HG02981 (cell line): ENCODE results near the gene KRT4.
"Not testable (repeated sequence)": the region's sequence is repeated elsewhere in the genome, so short reads cannot be mapped to it uniquely, and the experiment has no call there.

Experiments used
- ATAC-seq: cut with Tn5 transposase; IDR thresholded peaks from one replicate; pipeline ENCODE4 v1.9.1; 2021; ENCODE audit warnings: mild to moderate bottlenecking, moderate library complexity; ENCODE audit not compliant: unreplicated experiment

The KRT4 gene

GRCh38 chr12:52813885-52814709, at the start of gene KRT4:
Gene KRT4, minus strand, starts transcription at chr12:52814116. Its CDS starts 58 bp downstream, at chr12:52814058.
- ATAC-seq = no peak

DNA sequence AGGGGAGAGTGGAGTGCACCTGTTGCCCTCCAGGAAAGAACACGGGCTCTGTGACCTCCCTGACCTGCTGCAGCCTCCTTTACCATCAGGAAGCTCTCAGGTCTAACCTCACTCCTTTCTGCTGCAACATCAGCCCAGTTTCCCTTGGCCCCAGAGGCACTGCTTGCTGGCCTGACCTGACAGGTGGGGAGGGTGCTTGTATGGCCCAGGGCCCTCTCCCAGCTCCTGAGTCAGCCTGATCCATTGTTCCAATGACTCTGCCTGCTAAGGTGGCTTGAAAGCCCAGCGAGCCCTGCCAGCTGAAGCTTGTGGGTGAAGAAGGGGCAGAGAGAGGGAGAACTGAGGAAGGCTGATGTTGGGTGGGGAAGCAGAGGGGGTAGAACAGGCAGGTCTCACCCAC, 48.1 kb upstream of the KRT4 start:
- no peak for ATAC-seq

GRCh38 chr12:52861511-52861910, 47.6 kb upstream of the KRT4 start:
- no peak for ATAC-seq

- no peak for ATAC-seq
Observed at GRCh38 chr12:52860102-52860823, 46.3 kb upstream of the KRT4 start.

- no peak for ATAC-seq
Observed at GRCh38 chr12:52857500-52857899, 43.6 kb upstream of the KRT4 start.

DNA sequence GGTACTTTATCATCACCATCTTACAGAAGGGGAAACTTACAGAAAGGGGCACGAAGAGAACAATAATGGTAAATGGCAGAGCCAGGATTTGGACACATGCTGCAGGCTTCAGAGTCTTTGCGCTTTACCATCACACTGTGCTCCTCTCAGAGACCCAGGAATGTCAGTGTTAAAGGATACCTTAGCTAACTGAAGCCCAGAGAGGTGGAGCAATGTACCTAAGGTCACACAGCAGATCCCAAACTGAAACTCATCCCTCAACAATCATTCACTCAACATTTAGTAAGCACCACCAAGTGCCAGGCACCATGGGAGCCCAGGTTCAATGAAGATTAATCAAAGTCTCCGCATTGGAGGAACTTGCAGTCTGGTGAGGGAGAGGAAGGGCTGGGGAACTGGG, 42.9 kb upstream of the KRT4 start:
- no peak for ATAC-seq

GRCh38 chr12:52856077-52856476, 42.2 kb upstream of the KRT4 start:
- not testable (repeated sequence) for ATAC-seq

DNA sequence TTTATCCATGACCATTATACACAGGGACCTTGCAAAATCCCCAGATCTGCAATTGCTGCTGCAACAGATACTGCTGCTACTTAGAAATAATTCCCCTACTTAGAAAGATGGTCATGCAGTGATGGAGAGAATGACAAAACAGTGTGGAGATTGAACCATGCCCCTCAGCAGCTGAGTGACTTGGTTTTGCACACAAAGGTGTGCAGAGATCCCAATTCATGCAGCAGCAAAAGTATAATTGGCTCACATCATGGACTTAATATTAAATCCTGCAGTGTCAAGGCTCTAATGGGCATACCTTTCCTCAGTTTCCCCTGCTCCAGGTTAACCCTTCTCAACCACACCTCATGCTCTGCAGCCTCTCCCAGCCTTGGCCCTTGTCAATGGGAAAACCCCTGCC, 37.9 kb upstream of the KRT4 start:
- ATAC-seq = no peak

DNA sequence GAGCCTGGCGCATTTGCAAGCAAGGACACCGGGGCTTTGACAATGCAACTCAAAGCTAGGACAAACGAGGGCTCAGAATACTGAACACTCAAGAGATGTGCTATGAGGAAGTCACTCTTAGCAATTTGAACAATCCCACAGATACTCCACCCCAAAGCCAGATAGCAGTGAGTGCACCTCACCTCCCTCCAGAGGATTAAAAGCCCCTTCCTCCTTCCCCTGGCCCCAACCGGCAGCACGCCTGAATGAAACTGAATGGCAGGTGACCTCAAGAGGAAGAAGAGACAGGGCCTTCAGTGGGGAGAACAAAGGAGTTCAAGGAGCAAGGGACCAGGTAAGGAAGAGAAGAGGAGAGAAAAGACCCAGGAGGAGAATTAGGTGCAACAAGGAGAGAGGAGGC, 36.8 kb upstream of the KRT4 start:
- no peak for ATAC-seq

- ATAC-seq = no peak
Observed at GRCh38 chr12:52849511-52849910, 35.6 kb upstream of the KRT4 start.

DNA sequence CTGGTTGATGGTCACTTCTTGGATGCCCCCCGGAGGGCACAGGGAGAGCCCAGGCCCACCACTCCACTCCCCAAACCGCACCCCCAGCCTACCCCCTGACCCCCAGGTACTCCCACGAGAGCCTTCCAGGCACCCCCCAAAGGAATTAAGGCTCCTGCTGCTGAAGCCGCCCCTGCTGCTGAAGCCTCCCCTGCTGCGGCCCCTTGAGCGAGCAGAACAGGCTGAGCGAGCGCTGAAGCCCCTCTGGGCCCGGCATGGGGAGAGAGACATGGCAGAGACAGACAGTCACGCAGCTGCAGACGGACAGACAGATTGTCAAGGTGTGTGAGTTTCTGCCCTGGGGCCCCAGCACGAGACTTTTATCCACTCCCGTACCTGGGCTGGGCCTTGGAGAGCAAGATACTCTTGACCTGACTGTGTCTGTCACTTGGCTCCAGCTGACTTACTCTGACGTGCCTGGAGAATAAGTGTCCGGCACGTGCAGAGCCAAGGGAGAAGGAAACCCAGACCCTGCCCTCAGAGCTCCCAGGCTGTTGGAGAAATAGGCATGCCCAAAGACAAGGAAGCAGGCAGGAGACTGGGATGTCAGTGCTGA, 34.8 kb upstream of the KRT4 start, which contains the start of gene KRT78:
TSS of gene KRT78 (minus strand) at position 334 of the 595 bp plus-strand sequence. CDS start at position 270, 64 bp downstream.
- no peak for ATAC-seq

DNA sequence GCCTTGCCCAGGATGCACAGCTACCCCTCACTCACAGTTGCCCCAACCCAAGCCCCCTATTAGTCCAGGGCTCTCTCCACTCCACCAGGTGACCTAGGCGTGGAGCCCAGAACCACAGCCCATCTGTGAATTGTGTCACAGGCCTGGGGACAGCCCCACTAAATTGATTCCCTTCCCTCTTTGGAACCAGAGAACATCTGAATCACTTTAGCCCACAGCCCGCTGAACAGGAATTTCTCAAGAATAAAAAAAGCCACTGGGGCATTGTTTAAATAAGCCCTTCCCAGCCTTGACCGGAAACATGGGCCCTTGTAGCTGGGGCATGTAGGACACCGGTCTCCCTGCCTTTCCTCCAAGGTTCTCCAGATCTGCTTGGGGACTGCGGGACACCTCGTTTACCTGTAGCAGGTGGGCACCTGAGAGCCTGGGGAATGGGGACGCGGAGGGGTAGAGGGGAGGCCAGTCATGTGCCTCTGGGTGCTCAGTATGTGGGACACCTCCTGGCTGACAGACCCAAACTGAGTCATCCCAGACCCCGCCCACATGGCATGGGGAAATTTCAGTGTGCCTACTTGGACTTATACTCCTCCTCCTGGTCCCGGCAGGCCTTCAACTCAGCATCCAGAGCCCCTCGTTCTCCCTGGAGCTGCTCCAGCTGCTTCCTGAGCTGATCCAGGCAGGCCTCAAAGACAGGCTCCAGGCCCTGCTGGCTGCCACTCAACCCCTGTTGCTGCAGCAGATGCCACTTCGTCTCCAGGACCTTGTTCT, 33.6 kb upstream of the KRT4 start:
- ATAC-seq = no peak

GRCh38 chr12:52846356-52846970, 32.5 kb upstream of the KRT4 start:
- ATAC-seq = no peak

- ATAC-seq = no peak
Observed at GRCh38 chr12:52845946-52846345, 32.0 kb upstream of the KRT4 start.

DNA sequence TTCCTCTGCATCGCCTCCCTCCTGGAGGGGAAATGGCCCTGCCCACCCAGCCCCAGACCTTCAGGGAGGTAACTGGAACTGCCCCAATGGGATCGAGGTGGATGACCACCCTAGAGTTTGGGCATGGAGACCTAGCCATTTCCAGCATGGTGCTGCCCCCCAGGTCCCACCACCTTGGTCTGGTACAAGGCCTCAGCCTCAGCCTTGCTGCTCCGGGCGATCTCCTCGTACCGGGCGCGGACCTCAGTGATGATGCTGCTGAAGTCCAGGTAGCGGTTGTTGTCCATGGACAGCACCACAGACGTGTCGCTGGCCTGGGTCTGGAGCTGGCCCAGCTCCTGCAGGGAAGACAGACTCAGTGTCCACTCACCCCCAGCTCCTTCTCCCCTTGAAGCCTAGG, 30.5 kb upstream of the KRT4 start:
- ATAC-seq = no peak

GRCh38 chr12:52839436-52840105, 25.7 kb upstream of the KRT4 start:
- no peak for ATAC-seq

GRCh38 chr12:52838609-52839435, 24.9 kb upstream of the KRT4 start:
- ATAC-seq = no peak

GRCh38 chr12:52837781-52838608, 24.1 kb upstream of the KRT4 start:
- ATAC-seq = no peak
